DOHH2 (cell line): ENCODE results near the gene NXPH4.

Experiments used
- H3F3A ChIP-seq: fragments of 200-600 bp; sonication (generic), shearing (Covaris generic); 2 replicates; pipeline ENCODE4 v1.6.0; 2016; ENCODE audit warnings: antibody characterized with exemption, mild to moderate bottlenecking; ENCODE audit not compliant: control insufficient read depth, insufficient read depth
- H3K27ac ChIP-seq: fragments of 200-600 bp; sonication (generic); 2 replicates; pipeline ENCODE4 v1.5.1; 2014; ENCODE audit warnings: low read depth, mild to moderate bottlenecking, low read length, moderate library complexity
- H3K27me3 ChIP-seq: fragments of 200-600 bp; sonication (generic); 2 replicates; pipeline ENCODE4 v1.6.1; 2014; ENCODE audit warnings: mild to moderate bottlenecking, low read length, mixed read lengths; ENCODE audit not compliant: control insufficient read depth
- H3K36me3 ChIP-seq: fragments of 200-600 bp; sonication (generic); 2 replicates; pipeline ENCODE4 v1.6.1; 2014; ENCODE audit warnings: mild to moderate bottlenecking, low read length, moderate library complexity, mixed read lengths; ENCODE audit not compliant: control insufficient read depth
- H3K4me1 ChIP-seq: fragments of 200-600 bp; sonication (generic); 2 replicates; pipeline ENCODE4 v1.6.1; 2014; ENCODE audit warnings: mild to moderate bottlenecking, low read length, mixed read lengths; ENCODE audit not compliant: control insufficient read depth
- H3K4me2 ChIP-seq: fragments of 200-600 bp; sonication (generic); 2 replicates; pipeline ENCODE4 v1.6.0; 2014; ENCODE audit warnings: mild to moderate bottlenecking, low read length, moderate library complexity
- H3K4me3 ChIP-seq: fragments of 200-600 bp; sonication (generic); 2 replicates; pipeline ENCODE4 v1.5.1; 2014; ENCODE audit warnings: mild to moderate bottlenecking, low read length, mixed read lengths
- H3K79me2 ChIP-seq: fragments of 200-600 bp; sonication (generic); 2 replicates; pipeline ENCODE4 v1.6.1; 2014; ENCODE audit warnings: mild to moderate bottlenecking, low read length, mixed read lengths; ENCODE audit not compliant: control insufficient read depth
- H3K9me2 ChIP-seq: fragments of 200-600 bp; sonication (generic); replicated peaks from 2 replicates; pipeline ENCODE4 v1.6.1; 2014; ENCODE audit warnings: mild to moderate bottlenecking, low read length, mixed read lengths; ENCODE audit not compliant: control insufficient read depth
- H3K9me3 ChIP-seq: fragments of 200-600 bp; sonication (generic); 2 replicates; pipeline ENCODE4 v1.6.1; 2014; ENCODE audit warnings: antibody characterized with exemption, low read length, mixed read lengths; ENCODE audit not compliant: control insufficient read depth, insufficient read depth
- H4K20me1 ChIP-seq: fragments of 200-600 bp; sonication (generic); 2 replicates; pipeline ENCODE4 v1.6.0; 2014; ENCODE audit warnings: low read depth, mild to moderate bottlenecking, antibody characterized with exemption, low read length, moderate library complexity; ENCODE audit not compliant: control insufficient read depth, insufficient read depth
- CTCF ChIP-seq: fragments of 200-600 bp; sonication (generic); IDR thresholded peaks from one replicate; pipeline ENCODE4 v1.5.1; 2014; ENCODE audit warnings: antibody characterized with exemption, mild to moderate bottlenecking, low read depth, low read length; ENCODE audit not compliant: poor library complexity, severe bottlenecking
- EZH2phosphoT487 ChIP-seq: fragments of 200-600 bp; sonication (generic); IDR thresholded peaks from 2 replicates; pipeline ENCODE4 v1.6.1; 2017; ENCODE audit warnings: borderline replicate concordance, mild to moderate bottlenecking, antibody characterized with exemption, low read length, moderate library complexity, mixed read lengths

NXPH4 gene

DNA sequence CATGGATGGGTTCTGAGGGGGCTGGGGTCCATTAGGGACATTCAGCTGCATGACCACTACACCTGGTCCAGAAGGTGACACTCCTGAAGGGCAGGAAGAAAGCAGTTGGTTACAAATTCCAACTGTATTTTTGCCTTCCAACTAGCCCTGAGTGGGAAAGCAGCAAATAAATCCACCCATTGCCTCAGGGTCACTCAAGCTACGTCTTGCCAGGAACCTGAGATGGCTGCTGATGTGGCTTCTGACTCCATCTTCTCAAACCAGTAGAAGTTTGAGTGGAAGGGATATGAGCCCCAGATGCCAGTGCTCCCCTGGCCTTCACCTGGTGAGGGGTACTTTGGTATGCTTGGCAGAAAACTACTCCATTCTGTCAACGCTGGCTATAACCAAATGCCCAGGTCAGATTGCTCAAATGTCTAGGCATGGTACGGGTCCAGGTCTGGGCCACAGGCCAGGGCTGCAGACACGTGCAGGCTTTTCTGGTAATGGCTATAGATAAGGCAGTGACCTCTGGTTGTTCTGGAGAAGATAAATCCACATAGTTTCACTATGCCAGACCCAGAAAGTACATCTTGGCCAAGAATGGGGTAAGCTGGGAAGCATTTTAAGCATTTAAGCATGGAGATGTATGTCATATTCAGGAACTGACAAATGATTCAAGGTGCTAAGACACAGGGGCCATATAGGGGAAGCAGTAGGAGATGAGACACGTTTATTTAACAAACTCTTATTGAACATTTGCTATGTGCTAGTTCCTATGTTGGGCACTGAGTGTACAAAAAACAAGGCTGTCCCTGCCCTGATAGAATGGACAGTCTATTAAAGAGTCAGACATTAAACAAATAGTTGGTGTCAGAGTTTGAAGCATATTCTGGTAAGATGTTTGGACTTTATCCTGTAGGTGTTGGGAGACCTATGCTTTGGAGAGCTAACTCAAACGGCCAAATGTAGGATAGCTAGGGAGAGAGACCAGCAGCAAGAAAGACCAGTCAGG, 42.7 kb downstream of the NXPH4 start:
- TF ChIP-seq CTCF (no peak), EZH2phosphoT487 (no peak)
- no peaks in the 10 kb centered on the region for H3K27me3 ChIP-seq
- H3K79me2 ChIP-seq: no peaks in the 10 kb centered on the region

GRCh38 chr12:57260366-57260765, 43.8 kb downstream of the NXPH4 start:
- Histone ChIP-seq H3K9me3 (no peaks in the 10 kb centered on the region), H3K4me1 (peaks cover 7% of the 10 kb centered on the region), H3K36me3 (peaks cover 39% of the 10 kb centered on the region), H4K20me1 (no peaks in the 10 kb centered on the region), H3K4me2 (no peak overlapping the region), H3K27ac (no peak overlapping the region), H3K79me2 (no peaks in the 10 kb centered on the region), H3K9me2 (no peaks in the 10 kb centered on the region), H3F3A (peaks cover 4% of the 10 kb centered on the region; the same call in 1 of the 2 replicates), H3K27me3 (no peaks in the 10 kb centered on the region), H3K4me3 (no peak overlapping the region)
- TF ChIP-seq EZH2phosphoT487 (no peak), CTCF (no peak)

More for the DNA sequence above, 42.7 kb downstream of the NXPH4 start:
- Histone ChIP-seq H3K4me2 (no peak overlapping the region), H3K27ac (no peak overlapping the region), H3K36me3 (peaks cover 34% of the 10 kb centered on the region), H3K9me2 (no peaks in the 10 kb centered on the region), H3F3A (no peaks in the 10 kb centered on the region), H3K4me3 (no peak overlapping the region), H3K9me3 (no peaks in the 10 kb centered on the region), H4K20me1 (no peaks in the 10 kb centered on the region), H3K4me1 (peaks cover 7% of the 10 kb centered on the region)

DNA sequence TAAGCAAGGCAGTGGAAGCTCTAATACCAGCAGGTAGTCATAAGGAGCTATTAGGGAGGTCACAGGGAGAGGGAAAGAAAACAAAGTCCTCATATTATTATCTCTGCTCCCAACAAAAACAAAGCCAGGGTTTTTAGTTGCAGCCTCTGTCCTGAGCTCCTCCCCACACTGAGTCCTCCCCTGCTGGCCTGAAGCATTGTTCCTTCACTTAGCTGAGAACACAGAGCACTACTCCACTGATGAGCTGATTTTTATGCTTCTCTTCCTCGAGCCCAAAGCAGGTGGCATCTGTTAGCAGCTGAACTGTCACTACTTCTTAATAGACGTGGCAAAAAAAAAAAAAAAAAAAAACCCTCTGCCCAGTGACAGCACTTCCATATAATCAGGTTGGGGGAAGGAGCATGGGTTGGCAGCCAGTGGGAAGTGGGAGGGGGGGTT, 44.9 kb downstream of the NXPH4 start:
- Histone ChIP-seq H3K27ac (no peak overlapping the region), H3K36me3 (peaks cover 30% of the 10 kb centered on the region), H3K9me2 (no peaks in the 10 kb centered on the region), H3K79me2 (no peaks in the 10 kb centered on the region), H3K4me1 (peaks cover 7% of the 10 kb centered on the region), H3K27me3 (no peaks in the 10 kb centered on the region), H3K9me3 (no peaks in the 10 kb centered on the region), H3K4me3 (no peak overlapping the region), H3K4me2 (no peak overlapping the region), H3F3A (peaks cover 4% of the 10 kb centered on the region; the same call in 1 of the 2 replicates), H4K20me1 (no peaks in the 10 kb centered on the region)
- TF ChIP-seq EZH2phosphoT487: no peak
- TF ChIP-seq CTCF: no peak
